Activated CD4-positive, alpha-beta memory T cell treated with anti-CD3 and anti-CD28 coated beads for 36 hours (primary cell): ENCODE measurements around the gene SLC66A2. TPM values are rescaled to one million over a fixed set of nuclear protein-coding genes. Genes with fewer than 3 reads are reported as not detected.
"Not testable (repeated sequence)": the region's sequence is repeated elsewhere in the genome, so short reads cannot be mapped to it uniquely, and the experiment has no call there.

ENCODE experiments used
- CTCF ChIA-PET: fragments of 350-600 bp; sonication (Branson Sonifier 250); formaldehyde crosslinking; loops from one replicate; lab custom pipeline; 2021; ENCODE audit warnings: antibody characterized with exemption, inconsistent platforms; lab: Charles Lee
- POLR2A ChIA-PET: fragments of 350-600 bp; sonication (Branson Sonifier 250); formaldehyde crosslinking; loops from one replicate; lab custom pipeline; 2021; ENCODE audit warnings: antibody characterized with exemption; lab: Charles Lee
- DNase-seq: peaks from one replicate; pipeline ENCODE4 v3.0.0-alpha.2; 2020
- H3K27ac Mint-ChIP-seq: one replicate; pipeline ENCODE4 v1.8.0; 2021; ENCODE audit warnings: mixed read lengths
- H3K27me3 Mint-ChIP-seq: one replicate; pipeline ENCODE4 v1.8.0; 2021; ENCODE audit warnings: mixed read lengths
- H3K36me3 Mint-ChIP-seq: one replicate; pipeline ENCODE4 v1.8.0; 2021; ENCODE audit warnings: mixed read lengths
- H3K4me1 Mint-ChIP-seq: one replicate; pipeline ENCODE4 v1.8.0; 2021; ENCODE audit warnings: low read depth, mixed read lengths
- H3K4me3 Mint-ChIP-seq: one replicate; pipeline ENCODE4 v1.8.0; 2021; ENCODE audit warnings: mild to moderate bottlenecking, mixed read lengths
- H3K9me3 Mint-ChIP-seq: one replicate; pipeline ENCODE4 v1.8.0; 2021; ENCODE audit warnings: mixed read lengths
- intact Hi-C: fragments of 100-400 bp; cut with micrococcal nuclease; formaldehyde crosslinking; loops from one replicate; pipeline ENCODE4 v1.15.1; 2023
- total RNA-seq, 2 experiments: library from RNA; stranded (reverse); gene quantifications; one replicate each; pipeline ENCODE4 v1.2.3, GENCODE V29; 2021

Gene SLC66A2
- total RNA-seq, 2 experiments from 2014 or later, result 27.2 to 29.5 TPM

GRCh38 chr18:79882522-79883241 lies 68.8 kb downstream of the SLC66A2 start:
- POLR2A ChIA-PET, result no interaction called here
- Mint-ChIP-seq H3K9me3 (no peaks in the 10 kb centered on the region), H3K4me3 (no peak overlapping the region), H3K36me3 (no peaks in the 10 kb centered on the region), H3K4me1 (no peaks in the 10 kb centered on the region), H3K27me3 (no peaks in the 10 kb centered on the region), H3K27ac (no peak overlapping the region)
- DNase-seq, result no peak
- CTCF ChIA-PET, result no interaction called here
- intact Hi-C loops, result no loop called here

- H3K9me3 Mint-ChIP-seq, result no peaks in the 10 kb centered on the region
- ChIA-PET CTCF (no interaction called here), POLR2A (no interaction called here)
- H3K27ac Mint-ChIP-seq, result no peak overlapping the region
- no peak for DNase-seq
- intact Hi-C loops, result no loop called here
- H3K36me3 Mint-ChIP-seq, result no peaks in the 10 kb centered on the region
- no peak overlapping the region for H3K4me3 Mint-ChIP-seq
- H3K4me1 Mint-ChIP-seq, result no peaks in the 10 kb centered on the region
- H3K27me3 Mint-ChIP-seq, result no peaks in the 10 kb centered on the region
Measured at GRCh38 chr18:79881695-79882094, 69.8 kb downstream of the SLC66A2 start.

DNA sequence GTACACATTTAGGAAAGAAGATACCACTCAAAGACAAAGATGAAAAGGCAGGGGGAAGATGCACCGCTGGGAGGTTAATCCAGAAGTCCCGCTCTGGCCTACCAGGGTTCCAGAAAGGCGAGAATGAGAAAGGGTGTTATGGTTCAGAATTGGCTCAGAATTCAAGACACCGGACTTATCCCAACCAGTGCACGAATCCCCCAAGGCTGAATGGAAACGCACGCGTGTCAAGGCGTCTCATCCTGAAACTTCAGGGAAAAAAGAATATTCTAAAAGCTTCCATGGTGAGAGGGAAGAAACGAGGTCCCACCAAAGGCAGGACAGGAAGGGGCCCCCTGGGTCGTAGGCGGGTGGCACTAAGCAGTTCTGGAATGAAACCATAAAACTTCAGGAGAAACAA lies 71.9 kb downstream of the SLC66A2 start:
- CTCF ChIA-PET, result no interaction called here

GRCh38 chr18:79878741-79879378 lies 72.6 kb downstream of the SLC66A2 start:
- ChIA-PET POLR2A (no interaction called here), CTCF (no interaction called here)
- no peak overlapping the region for H3K27ac Mint-ChIP-seq
- no peaks in the 10 kb centered on the region for H3K9me3 Mint-ChIP-seq
- intact Hi-C loops, result no loop called here
- no peak overlapping the region for H3K4me3 Mint-ChIP-seq
- DNase-seq, result peak; percentile 5
- no peaks in the 10 kb centered on the region for H3K4me1 Mint-ChIP-seq
- H3K27me3 Mint-ChIP-seq, result peaks cover 2% of the 10 kb centered on the region
- no peaks in the 10 kb centered on the region for H3K36me3 Mint-ChIP-seq

More for the DNA sequence above, 71.9 kb downstream of the SLC66A2 start:
- no peaks in the 10 kb centered on the region for H3K9me3 Mint-ChIP-seq
- intact Hi-C loops, result no loop called here
- no peak for DNase-seq
- POLR2A ChIA-PET, result no interaction called here
- H3K36me3 Mint-ChIP-seq, result no peaks in the 10 kb centered on the region
- no peak overlapping the region for H3K4me3 Mint-ChIP-seq
- no peak overlapping the region for H3K27ac Mint-ChIP-seq
- no peaks in the 10 kb centered on the region for H3K27me3 Mint-ChIP-seq
- H3K4me1 Mint-ChIP-seq, result no peaks in the 10 kb centered on the region

- H3K9me3 Mint-ChIP-seq, CTCF ChIA-PET, H3K27me3 Mint-ChIP-seq, POLR2A ChIA-PET, H3K36me3 Mint-ChIP-seq, H3K4me1 Mint-ChIP-seq, intact Hi-C loops, H3K4me3 Mint-ChIP-seq, H3K27ac Mint-ChIP-seq, DNase-seq: not testable (repeated sequence)
Measured at GRCh38 chr18:79878246-79878645, 73.2 kb downstream of the SLC66A2 start.

DNA sequence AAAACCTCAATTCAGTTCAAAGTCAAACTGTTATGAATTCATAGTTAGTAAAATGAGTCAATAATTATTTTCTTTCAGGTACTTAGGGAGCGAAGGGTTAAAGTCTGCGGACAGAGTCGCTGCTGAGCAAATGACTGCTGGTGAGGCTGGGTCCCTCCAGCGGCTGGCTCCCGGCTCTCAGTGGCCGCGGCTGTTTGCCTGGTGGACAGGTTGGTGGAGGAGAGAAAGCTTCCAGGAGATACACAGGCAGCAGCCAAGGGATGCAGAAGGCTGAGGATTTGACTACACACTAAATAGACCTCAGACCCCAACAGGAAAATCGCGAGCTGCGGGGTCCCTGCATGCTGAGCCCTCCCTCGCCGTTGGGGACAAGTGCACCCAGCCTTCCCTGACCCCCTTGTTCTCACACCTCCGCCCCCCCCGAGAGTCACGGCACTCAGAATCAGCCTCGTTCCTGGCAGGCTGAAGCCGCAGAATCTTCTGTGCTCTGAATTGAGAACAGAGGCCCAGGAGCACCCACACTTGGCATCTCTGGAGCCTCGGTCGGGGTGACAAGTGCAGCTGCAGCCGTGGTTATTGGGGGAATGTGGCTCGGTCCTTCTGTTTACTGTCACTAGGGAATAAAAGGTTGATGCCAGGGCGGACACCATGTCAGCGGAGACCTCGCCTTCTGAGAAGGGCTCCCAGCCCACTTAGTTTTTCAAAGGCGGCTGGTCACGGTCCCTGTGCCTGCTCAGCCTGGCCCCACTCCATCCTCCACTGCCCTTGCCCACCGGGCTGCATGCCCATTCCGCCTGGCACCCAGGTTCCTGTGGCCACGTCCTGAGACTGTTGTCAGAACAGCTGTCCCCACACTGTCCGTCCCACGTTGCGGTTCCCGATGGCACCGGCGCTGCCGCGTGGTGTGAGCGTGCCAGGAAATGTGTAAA lies 74.0 kb downstream of the SLC66A2 start:
- no peak overlapping the region for H3K4me3 Mint-ChIP-seq
- H3K4me1 Mint-ChIP-seq, result no peaks in the 10 kb centered on the region
- peaks cover 2% of the 10 kb centered on the region for H3K27me3 Mint-ChIP-seq
- H3K27ac Mint-ChIP-seq, result no peak overlapping the region
- no peaks in the 10 kb centered on the region for H3K36me3 Mint-ChIP-seq
- no peaks in the 10 kb centered on the region for H3K9me3 Mint-ChIP-seq
- POLR2A ChIA-PET, result no interaction called here
- intact Hi-C loops, result no loop called here
- peak; percentile 5 for DNase-seq
- CTCF ChIA-PET, result no interaction called here

DNA sequence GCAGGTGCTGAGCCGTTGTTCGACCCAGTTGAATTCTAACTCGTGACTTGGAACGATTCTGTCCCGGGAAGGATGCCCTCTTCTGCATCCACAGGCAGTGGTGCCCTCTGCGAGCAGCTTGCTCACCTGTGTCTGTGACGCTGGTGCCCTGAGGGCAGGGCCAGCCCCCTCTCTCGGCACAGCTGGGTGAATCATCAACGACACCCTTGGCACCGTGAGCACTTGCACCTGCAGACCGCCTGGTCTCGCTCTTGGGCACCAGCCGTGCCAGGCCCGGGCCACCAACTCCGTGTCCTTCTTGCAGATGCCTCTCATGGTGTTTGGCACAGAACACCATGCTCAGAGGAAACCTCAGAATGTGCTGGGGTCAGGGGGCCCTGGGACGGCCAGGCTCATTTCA lies 75.0 kb downstream of the SLC66A2 start:
- POLR2A ChIA-PET, result no interaction called here
- H3K4me1 Mint-ChIP-seq, result no peaks in the 10 kb centered on the region
- no peaks in the 10 kb centered on the region for H3K36me3 Mint-ChIP-seq
- CTCF ChIA-PET, result no interaction called here
- no peak for DNase-seq
- peaks cover 2% of the 10 kb centered on the region for H3K27me3 Mint-ChIP-seq
- intact Hi-C loops, result no loop called here
- no peak overlapping the region for H3K4me3 Mint-ChIP-seq
- no peaks in the 10 kb centered on the region for H3K9me3 Mint-ChIP-seq
- no peak overlapping the region for H3K27ac Mint-ChIP-seq

DNA sequence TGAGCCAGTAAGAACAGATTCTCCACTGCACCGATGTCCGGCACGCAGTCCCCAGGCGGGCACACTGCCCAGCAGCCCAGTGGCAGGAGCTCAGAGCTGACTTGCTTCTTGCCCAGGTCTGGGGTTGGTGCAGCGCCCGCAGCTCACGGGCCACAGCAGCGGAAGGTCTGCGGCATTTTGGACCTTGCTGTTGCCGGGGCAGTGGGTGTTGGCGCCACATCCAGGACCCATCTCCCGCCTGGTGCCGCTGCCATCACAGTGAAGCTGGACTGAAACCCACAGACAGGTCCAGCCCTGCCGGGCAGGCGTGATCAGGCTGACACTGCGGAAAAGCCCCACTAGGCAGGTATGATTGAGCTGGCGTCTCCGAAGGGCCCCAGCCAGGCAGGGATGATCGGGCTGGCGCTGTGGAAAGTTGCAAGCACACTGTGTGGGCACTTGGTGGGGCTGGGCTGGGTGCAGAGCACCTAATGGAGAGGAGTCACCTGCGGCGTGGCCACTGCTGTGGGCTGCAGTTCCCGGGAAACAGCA lies 75.5 kb downstream of the SLC66A2 start:
- POLR2A ChIA-PET, result no interaction called here
- Mint-ChIP-seq H3K27me3 (peaks cover 2% of the 10 kb centered on the region), H3K9me3 (no peaks in the 10 kb centered on the region), H3K4me1 (no peaks in the 10 kb centered on the region), H3K4me3 (no peak overlapping the region), H3K27ac (no peak overlapping the region), H3K36me3 (no peaks in the 10 kb centered on the region)
- DNase-seq, result no peak
- intact Hi-C loops, result no loop called here
- CTCF ChIA-PET, result no interaction called here

- Mint-ChIP-seq H3K36me3 (no peaks in the 10 kb centered on the region), H3K4me1 (no peaks in the 10 kb centered on the region), H3K27me3 (peaks cover 2% of the 10 kb centered on the region), H3K27ac (no peak overlapping the region), H3K9me3 (no peaks in the 10 kb centered on the region), H3K4me3 (no peak overlapping the region)
- POLR2A ChIA-PET, result no interaction called here
- intact Hi-C loops, result no loop called here
- no peak for DNase-seq
- CTCF ChIA-PET, result no interaction called here
Measured at GRCh38 chr18:79875531-79875919, 75.9 kb downstream of the SLC66A2 start.

DNA sequence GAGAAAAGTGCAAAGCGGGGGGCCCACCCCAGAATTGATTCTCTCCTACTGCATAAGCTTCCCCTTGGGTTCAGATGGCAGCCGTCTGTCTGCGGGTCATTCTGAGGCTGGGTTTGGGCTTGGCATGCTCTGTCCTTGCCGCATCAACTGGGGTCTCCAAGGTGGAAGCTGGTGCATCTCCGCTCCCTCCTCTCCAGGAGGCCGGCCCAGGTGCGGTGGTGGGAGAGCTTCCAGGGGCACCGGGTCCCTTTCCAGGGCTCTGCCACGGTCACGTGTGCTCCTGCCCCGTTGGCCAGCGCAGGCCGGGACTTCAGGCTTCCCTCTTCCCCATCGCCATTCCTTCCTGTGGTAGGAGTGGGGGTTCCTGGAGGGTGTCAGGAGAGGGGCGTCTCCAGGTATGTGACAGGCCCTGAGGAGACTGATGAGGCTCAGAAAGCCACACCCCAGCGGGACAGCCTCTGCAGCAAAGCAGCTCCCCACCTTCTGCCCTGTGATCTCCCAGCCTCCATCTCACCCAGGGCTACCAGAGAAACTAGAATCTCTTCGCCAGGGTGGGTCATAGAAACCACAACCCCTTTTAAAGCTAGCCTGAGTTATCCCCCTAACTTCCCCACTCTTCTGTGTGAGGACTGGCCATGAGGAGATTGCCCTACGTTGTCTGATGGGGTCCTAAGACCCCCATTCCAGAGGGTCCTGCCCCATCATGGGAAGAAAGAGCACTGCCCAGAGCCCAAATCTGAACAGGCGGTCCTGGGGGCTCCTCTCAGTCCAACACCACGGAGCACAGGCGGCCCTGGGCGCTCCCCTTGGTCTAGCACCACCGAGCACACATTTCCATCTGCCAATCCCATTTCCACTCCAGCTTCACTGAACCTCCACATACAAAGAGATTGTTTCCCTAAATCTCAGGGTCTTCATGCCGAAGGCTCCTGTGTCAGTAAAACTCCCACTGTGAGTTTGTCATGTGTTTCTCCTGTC lies 76.6 kb downstream of the SLC66A2 start:
- Mint-ChIP-seq H3K36me3 (no peaks in the 10 kb centered on the region), H3K27me3 (peaks cover 2% of the 10 kb centered on the region), H3K4me1 (no peaks in the 10 kb centered on the region), H3K4me3 (no peak overlapping the region), H3K27ac (no peak overlapping the region), H3K9me3 (no peaks in the 10 kb centered on the region)
- no peak for DNase-seq
- intact Hi-C loops, result no loop called here
- CTCF ChIA-PET, result no interaction called here
- POLR2A ChIA-PET, result no interaction called here

- Mint-ChIP-seq H3K27me3 (peaks cover 2% of the 10 kb centered on the region), H3K4me1 (no peaks in the 10 kb centered on the region), H3K36me3 (no peaks in the 10 kb centered on the region), H3K4me3 (no peak overlapping the region), H3K27ac (no peak overlapping the region), H3K9me3 (no peaks in the 10 kb centered on the region)
- DNase-seq, result peak; percentile 7
- ChIA-PET POLR2A (no interaction called here), CTCF (no interaction called here)
- intact Hi-C loops, result no loop called here
Measured at GRCh38 chr18:79873449-79874110, 77.9 kb downstream of the SLC66A2 start.
